GM12892 (cell line): Measurements from ENCODE around the gene TRIO.
A peak's percentile ranks its signal among the peaks of the same experiment; 100 is the strongest.

Experiments
- DNase-seq: peaks from one replicate; pipeline ENCODE4 v3.0.0; 2011; ENCODE audit not compliant: insufficient read length
- FAIRE-seq: peaks from 2 replicates; lab custom pipeline; 2011; peaks lifted over from hg19 to GRCh38; lab: Jason Lieb, UNC
- POLR2A ChIP-seq: IDR thresholded peaks from 2 replicates; pipeline ENCODE4 v1.6.1; 2011; ENCODE audit warnings: low read depth, low read length, control low read depth
- POLR2AphosphoS5 ChIP-seq: IDR thresholded peaks from 2 replicates; pipeline ENCODE4 v1.6.1; 2011; ENCODE audit warnings: low read depth, low read length, control low read depth
- TAF1 ChIP-seq: IDR thresholded peaks from 2 replicates; pipeline ENCODE4 v1.6.1; 2011; ENCODE audit warnings: low read depth, mild to moderate bottlenecking, control low read depth, low read length, borderline replicate concordance

The TRIO gene

GRCh38 chr5:14487897-14488570, 344.9 kb downstream of the TRIO start:
- DNase-seq (no peak), FAIRE-seq (no peak)
- no peak for TF ChIP-seq POLR2A

DNA sequence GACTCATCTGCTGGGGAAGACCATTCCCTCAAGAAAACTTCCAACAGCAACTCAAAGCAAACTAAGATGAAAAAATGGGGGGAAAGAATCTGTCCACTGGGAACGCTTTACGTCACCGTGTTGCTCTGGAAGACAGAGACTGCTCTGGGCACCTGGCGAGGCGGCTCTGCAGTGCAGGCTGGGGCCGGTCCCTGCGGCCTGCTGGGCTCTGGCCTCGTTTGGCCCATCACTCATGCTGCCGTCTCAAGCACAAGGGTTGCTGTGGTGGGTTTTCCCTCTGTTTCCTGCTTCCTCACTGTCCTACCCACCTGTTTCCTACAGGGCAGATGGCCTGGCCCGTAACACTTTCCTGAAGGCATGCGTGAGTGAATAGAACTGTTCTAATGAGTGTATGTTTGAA, 345.6 kb downstream of the TRIO start:
- FAIRE-seq, result no peak
- no peak for DNase-seq
- no peak for TF ChIP-seq TAF1
- TF ChIP-seq POLR2A, result no peak; the same call in 1 of the 2 replicates
- TF ChIP-seq POLR2AphosphoS5, result no peak

GRCh38 chr5:14489643-14490042, 346.5 kb downstream of the TRIO start:
- TF ChIP-seq TAF1 (no peak), POLR2AphosphoS5 (no peak), POLR2A (no peak)
- DNase-seq, result no peak
- FAIRE-seq, result no peak

DNA sequence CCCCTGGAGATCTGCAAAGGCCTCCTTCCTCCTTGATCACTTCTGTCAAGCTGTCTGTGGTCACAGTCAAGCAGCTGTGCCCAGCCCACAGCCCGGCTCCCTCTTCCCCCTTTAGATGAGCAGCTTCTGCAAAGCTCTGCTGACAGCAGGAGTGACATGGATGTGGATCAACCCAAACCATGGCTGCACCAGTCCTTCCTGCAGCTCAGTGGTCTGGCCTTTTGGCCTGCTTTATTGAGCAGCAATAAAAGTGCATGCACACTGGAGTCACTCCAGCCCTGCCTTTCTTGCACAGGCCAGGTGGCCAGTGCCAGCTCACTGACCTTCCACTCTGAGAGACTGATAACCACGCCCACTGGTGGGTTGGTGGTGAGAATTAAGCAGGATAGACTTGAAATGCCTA, 347.2 kb downstream of the TRIO start:
- no peak for TF ChIP-seq POLR2AphosphoS5
- TF ChIP-seq TAF1, result no peak
- no peak for TF ChIP-seq POLR2A
- no peak for DNase-seq
- no peak for FAIRE-seq

- no peak for TF ChIP-seq TAF1
- TF ChIP-seq POLR2AphosphoS5, result peak; percentile 18
- FAIRE-seq (no peak), DNase-seq (no peak)
These were observed 348.1 kb downstream of the TRIO start for GRCh38 chr5:14491015-14491915.

- no peak for DNase-seq
- FAIRE-seq, result no peak
- no peak for TF ChIP-seq POLR2AphosphoS5
- no peak for TF ChIP-seq POLR2A
- no peak for TF ChIP-seq TAF1
These were observed 349.3 kb downstream of the TRIO start for GRCh38 chr5:14492331-14492964.

GRCh38 chr5:14495301-14495700, 352.2 kb downstream of the TRIO start:
- TF ChIP-seq POLR2AphosphoS5 (no peak), POLR2A (no peak), TAF1 (no peak)
- FAIRE-seq (no peak), DNase-seq (no peak)

- FAIRE-seq, result no peak
- no peak for DNase-seq
- TF ChIP-seq POLR2A, result no peak
- no peak for TF ChIP-seq POLR2AphosphoS5
- no peak for TF ChIP-seq TAF1
These were observed 354.2 kb downstream of the TRIO start for GRCh38 chr5:14497311-14497710.

DNA sequence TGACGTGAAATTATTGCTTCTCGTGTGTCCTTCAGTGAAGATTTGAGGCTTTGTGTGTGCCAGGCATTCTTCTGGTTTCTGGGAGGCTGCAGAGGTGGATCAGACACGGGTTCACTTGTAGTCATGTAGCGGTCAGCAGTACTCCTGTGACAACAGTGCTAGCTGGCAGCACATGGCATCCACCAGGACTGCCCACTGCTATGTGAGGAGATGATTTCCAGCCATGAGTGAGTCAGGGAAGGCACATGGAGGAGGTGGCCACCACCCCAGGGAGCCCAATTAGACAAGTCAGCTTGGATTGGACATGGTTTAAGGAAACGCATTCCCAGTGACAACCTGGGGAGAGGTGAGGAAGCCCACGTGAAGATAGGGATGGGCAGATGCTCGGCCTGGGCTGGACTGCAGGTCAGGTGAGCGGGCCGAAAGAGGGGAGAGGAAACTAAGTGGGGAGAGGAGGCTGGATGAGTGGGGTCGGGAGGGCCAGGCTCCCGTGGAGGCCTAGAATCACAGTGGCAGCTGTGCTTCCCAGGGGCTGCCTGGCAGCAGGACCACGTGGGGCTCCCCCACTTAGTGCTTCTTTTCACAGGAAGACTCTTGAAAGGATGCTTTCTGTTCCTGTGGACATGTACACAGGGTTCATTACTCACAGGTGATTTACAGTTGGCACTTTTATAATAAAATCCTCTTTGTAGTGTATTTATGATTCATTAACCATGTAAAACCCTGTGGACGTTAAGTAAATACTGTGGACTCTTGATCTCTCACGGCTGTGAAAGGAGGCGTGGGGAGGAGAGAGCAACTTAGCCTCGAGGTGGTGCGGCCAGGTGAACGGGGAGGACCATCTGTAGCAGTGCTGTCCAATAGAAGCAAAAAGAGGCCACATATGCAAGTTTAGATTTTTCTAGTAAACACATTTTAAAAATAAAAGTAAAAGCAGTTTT, 358.5 kb downstream of the TRIO start:
- TF ChIP-seq TAF1 (no peak), POLR2AphosphoS5 (no peak), POLR2A (no peak)
- FAIRE-seq, result no peak
- DNase-seq, result no peak

DNA sequence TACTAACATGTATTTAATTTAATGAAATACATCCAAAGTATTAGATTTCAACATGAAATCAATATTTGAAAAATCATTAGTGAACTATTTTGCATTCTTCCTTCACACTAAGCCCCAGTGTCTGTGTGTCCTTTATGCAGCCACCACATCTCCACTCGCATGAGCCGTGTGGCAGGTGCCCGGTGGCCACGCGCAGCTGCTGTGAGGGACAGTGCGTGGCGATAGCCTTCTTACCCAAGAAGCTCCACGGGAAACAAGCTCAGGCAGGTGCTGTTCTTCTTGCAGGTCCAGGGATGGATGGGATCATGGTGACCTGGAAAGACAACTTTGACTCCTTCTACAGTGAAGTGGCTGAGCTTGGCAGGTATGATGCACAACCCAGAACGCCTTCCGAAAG, 359.1 kb downstream of the TRIO start:
- TF ChIP-seq POLR2AphosphoS5 (no peak), POLR2A (no peak), TAF1 (no peak)
- DNase-seq, result no peak
- no peak for FAIRE-seq
